Transverse colon (tissue), 4 donors: ENCODE results near the gene RPL39. TPM values are rescaled to one million over a fixed set of nuclear protein-coding genes. Genes with fewer than 3 reads are reported as not detected.
A peak's percentile ranks its signal among the peaks of the same experiment; 100 is the strongest.

Source experiments
- DNase-seq: peaks from one replicate; pipeline ENCODE4 v3.0.0-alpha.2; 2019
- H3K27ac ChIP-seq, 4 donors: fragments of 200-600 bp; sonication (generic); 2 replicates each; pipeline ENCODE4 v1.5.1; 2016 to 2018; ENCODE audit warnings: inconsistent platforms in 4 of 4
- H3K27me3 ChIP-seq: fragments of 200-600 bp; sonication (generic); 2 replicates; pipeline ENCODE4 v1.5.1; 2017; ENCODE audit warnings: inconsistent platforms
- H3K36me3 ChIP-seq, 4 donors: fragments of 200-600 bp; sonication (generic); 2 replicates each; pipeline ENCODE4 v1.5.1; 2017 to 2019; ENCODE audit warnings: inconsistent platforms in 4 of 4
- H3K4me1 ChIP-seq, 4 donors: fragments of 200-600 bp; sonication (generic); 2 replicates each; pipeline ENCODE4 v1.5.1; 2017 to 2020; ENCODE audit warnings: inconsistent platforms in 4 of 4
- H3K4me3 ChIP-seq, 4 donors: fragments of 200-600 bp; sonication (generic); 1 replicate in 1 of 4; 2 replicates in 3 of 4; pipeline versions ENCODE4 v1.5.1 to v1.6.1; 2017 to 2019; ENCODE audit warnings: inconsistent platforms in 4 of 4
- H3K9me3 ChIP-seq, 2 donors: fragments of 200-600 bp; sonication (generic); 2 replicates each; pipeline ENCODE4 v1.5.1; 2017 to 2019; ENCODE audit warnings: inconsistent platforms in 2 of 2
- EP300 ChIP-seq: sonication (generic); formaldehyde crosslinking; IDR thresholded peaks from one replicate; pipeline ENCODE4 v1.6.1; 2017; ENCODE audit warnings: antibody characterized with exemption, low read depth
- POLR2A ChIP-seq: fragments of 450-650 bp; IDR thresholded peaks from one replicate; pipeline ENCODE4 v1.6.1; 2016; ENCODE audit warnings: antibody characterized with exemption, mild to moderate bottlenecking, moderate library complexity
- POLR2AphosphoS5 ChIP-seq, 3 donors: sonication (generic); formaldehyde crosslinking; IDR thresholded peaks; one replicate each; pipeline ENCODE4 v1.6.1; 2016; ENCODE audit warnings: antibody characterized with exemption in 3 of 3
- WGBS, 2 donors: methylation state at CpG; one replicate each; pipeline ENCODE4 v1.1.5; 2018; ENCODE audit warnings: low coverage in 1 of 2; 5-methylcytosine and 5-hydroxymethylcytosine counted together
- in situ Hi-C, 4 donors: fragments of 200-750 bp; cut with MboI; loops; one replicate each; pipeline versions ENCODE4 v1.15.0 to v1.15.1; 2017; ENCODE audit warnings: low sequenced_read_pairs in 3 of 4, low pct_ligation_motif_present in 1 of 4, low pct_unique_long_range_greater_than_20kb in 1 of 4
- intact Hi-C: fragments of 100-400 bp; cut with DNase I; formaldehyde crosslinking; loops from one replicate; pipeline ENCODE4 v1.15.1; 2023; ENCODE audit warnings: low total_unique reads
- total RNA-seq, 4 donors: library from RNA; depleted of rRNA; stranded (reverse); fragments of >200 nt; gene quantifications; one replicate each; pipeline ENCODE4 v1.1.0, GENCODE V29; 2016
- TF ChIP-seq, protein P1 (sequence below), 5 experiments: fragments of 200-600 bp in 3 of 5; fragments of 450-650 bp in 2 of 5; sonication (generic) in 3 of 5; IDR thresholded peaks; 1 replicate in 2 of 5; 2 replicates in 3 of 5; pipeline ENCODE4 v1.5.1; 2016 to 2017; ENCODE audit warnings: antibody characterized with exemption in 5 of 5, inconsistent platforms in 3 of 5, mild to moderate bottlenecking in 2 of 5, moderate library complexity in 1 of 5

The RPL39 gene
- total RNA-seq, 4 donors from 2014 or later: 246 to 2,878 (median 1,753) TPM

DNA sequence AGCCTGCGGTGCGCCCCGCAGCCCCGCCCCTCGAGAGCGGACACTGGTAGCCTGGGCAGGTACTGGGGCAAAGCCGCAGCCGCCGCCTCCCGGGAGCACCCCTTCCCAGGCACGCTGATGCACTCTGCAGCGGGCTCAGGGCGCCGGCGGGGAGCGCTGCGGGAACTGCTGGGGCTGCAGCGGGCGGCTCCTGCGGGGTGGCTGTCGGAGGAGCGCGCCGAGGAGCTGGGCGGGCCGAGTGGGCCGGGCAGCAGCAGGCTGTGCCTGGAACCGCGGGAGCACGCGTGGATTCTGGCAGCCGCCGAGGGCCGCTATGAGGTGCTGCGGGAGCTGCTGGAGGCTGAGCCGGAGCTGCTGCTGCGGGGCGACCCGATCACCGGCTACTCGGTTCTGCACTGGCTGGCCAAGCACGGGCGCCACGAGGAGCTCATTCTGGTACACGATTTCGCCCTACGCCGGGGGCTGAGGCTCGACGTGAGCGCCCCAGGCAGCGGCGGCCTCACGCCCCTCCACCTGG is 32.6 kb downstream of the RPL39 start:
- WGBS, 2 donors: 31% methylated on average over 15 of the region's 54 CpGs; no CpG with 5 or more reads in 1 of the 2 donors
- no peak for TF ChIP-seq POLR2AphosphoS5 (IDR thresholded peaks at IDR 0.05)
- TF ChIP-seq POLR2A: no peak
- no peak for TF ChIP-seq EP300
- TF ChIP-seq, protein P1, sequence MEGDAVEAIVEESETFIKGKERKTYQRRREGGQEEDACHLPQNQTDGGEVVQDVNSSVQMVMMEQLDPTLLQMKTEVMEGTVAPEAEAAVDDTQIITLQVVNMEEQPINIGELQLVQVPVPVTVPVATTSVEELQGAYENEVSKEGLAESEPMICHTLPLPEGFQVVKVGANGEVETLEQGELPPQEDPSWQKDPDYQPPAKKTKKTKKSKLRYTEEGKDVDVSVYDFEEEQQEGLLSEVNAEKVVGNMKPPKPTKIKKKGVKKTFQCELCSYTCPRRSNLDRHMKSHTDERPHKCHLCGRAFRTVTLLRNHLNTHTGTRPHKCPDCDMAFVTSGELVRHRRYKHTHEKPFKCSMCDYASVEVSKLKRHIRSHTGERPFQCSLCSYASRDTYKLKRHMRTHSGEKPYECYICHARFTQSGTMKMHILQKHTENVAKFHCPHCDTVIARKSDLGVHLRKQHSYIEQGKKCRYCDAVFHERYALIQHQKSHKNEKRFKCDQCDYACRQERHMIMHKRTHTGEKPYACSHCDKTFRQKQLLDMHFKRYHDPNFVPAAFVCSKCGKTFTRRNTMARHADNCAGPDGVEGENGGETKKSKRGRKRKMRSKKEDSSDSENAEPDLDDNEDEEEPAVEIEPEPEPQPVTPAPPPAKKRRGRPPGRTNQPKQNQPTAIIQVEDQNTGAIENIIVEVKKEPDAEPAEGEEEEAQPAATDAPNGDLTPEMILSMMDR (IDR thresholded peaks at IDR 0.05): no peak

DNA sequence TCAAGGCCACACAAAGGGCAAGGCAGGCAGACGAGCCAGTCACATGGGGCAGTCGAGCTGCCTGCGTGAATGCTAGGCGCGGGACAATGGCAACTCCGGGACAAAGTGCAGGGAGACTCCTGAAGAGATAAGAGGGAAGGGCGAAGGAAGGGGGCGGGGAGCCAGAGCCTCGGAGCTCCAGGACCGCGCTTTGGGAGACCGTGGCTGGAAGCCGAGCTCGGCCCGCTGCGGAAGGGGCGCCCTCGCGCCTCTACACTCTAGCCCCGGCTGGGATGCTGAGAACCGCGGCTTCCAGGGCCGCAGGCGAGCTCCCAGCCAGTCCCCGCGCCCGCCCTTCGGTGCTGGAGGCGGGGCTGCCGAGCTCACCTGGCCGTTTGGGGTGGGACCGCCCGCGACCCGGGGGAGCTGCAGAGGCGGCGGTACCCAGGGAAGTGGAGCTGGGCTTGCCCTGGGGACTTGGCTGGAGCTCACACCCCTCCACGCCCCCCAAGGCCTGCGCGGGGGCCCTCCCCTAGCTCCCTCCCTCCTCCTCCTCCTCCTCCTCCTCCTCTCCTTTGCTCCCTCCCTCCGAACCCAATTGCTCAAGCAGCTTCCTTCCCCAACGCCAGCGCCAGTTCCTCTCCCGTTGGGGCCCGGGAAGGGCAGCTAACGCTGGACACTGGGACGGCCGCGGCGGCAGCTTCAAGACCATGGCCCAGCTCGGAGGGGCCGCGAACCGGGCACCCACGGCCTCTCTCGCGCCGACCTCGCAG is 33.3 kb downstream of the RPL39 start, which contains the start of gene SOWAHD:
Gene SOWAHD (plus strand): TSS at position 610 of the 752 bp plus-strand sequence. CDS start 80 bp downstream, at position 690.
- DNase-seq: peak; percentile 75
- TF ChIP-seq POLR2A (peak; percentile 49), POLR2AphosphoS5 (IDR thresholded peaks at IDR 0.05) (peak in 1 of 3 donors; percentile 64), EP300 (no peak)
- TF ChIP-seq, protein P1 (IDR thresholded peaks at IDR 0.05): no peak

More for the DNA sequence above, 32.6 kb downstream of the RPL39 start:
- peaks cover 0 to 25% (median 5%) of the 10 kb centered on the region in 4 donors for H3K4me1 ChIP-seq
- H3K27ac ChIP-seq: peak overlapping the region; percentile 80 to 91 (median 87)
- no peaks in the 10 kb centered on the region for H3K9me3 ChIP-seq
- peak overlapping the region; percentile 7 to 66 (median 46) for H3K4me3 ChIP-seq
- peak; percentile 65 for DNase-seq
- in situ Hi-C loops (no loop called here), intact Hi-C loops (no loop called here)
- no peaks in the 10 kb centered on the region for H3K36me3 ChIP-seq
- no peaks in the 10 kb centered on the region for H3K27me3 ChIP-seq

DNA sequence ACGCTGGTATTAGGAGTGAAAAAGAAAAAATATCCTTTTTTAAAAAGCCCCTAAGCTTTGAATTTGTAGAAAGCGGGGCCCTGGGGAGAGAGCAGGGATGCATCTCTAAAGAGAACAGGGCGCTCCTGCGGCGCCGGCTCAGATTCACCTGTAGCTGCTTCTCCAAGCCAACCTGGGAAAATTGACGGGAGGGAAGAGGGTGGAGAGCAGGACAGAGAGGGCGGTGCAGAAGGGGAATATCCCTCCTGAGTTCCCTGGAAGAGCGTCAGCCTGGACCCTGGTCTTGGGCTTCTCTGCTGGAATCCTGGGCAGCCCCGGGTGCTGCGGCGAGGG is 33.8 kb downstream of the RPL39 start:
- no peaks in the 10 kb centered on the region for H3K36me3 ChIP-seq
- H3K4me1 ChIP-seq: peaks cover 0 to 25% (median 5%) of the 10 kb centered on the region in 4 donors
- H3K27me3 ChIP-seq: no peaks in the 10 kb centered on the region
- DNase-seq: no peak
- TF ChIP-seq POLR2A (no peak), POLR2AphosphoS5 (IDR thresholded peaks at IDR 0.05) (no peak), EP300 (no peak)
- TF ChIP-seq, protein P1 (IDR thresholded peaks at IDR 0.05): no peak
- intact Hi-C loops (no loop called here), in situ Hi-C loops (no loop called here)
- peak overlapping the region in 2 of 4 donors; percentile 45 to 66 for H3K4me3 ChIP-seq
- WGBS, 2 donors: 68% methylated on average over 12 of the region's 12 CpGs; no CpG with 5 or more reads in 1 of the 2 donors
- no peaks in the 10 kb centered on the region for H3K9me3 ChIP-seq
- peak overlapping the region; percentile 80 to 91 (median 87) for H3K27ac ChIP-seq

More for the DNA sequence above, 33.3 kb downstream of the RPL39 start, which contains the start of gene SOWAHD:
- intact Hi-C loops: no loop called here
- H3K9me3 ChIP-seq: no peaks in the 10 kb centered on the region
- peak within 1 kb of the TSS; percentile 80 to 91 (median 87) for H3K27ac ChIP-seq
- H3K4me3 ChIP-seq: peak within 1 kb of the TSS; percentile 7 to 66 (median 46)
- 50% methylated on average over 59 of the region's 59 CpGs; no CpG with 5 or more reads in 1 of the 2 donors for WGBS, 2 donors
- H3K4me1 ChIP-seq: peaks cover 0 to 25% (median 5%) of the 10 kb centered on the region in 4 donors
- H3K36me3 ChIP-seq: no peaks in the 10 kb centered on the region
- in situ Hi-C loops: no loop called here
- H3K27me3 ChIP-seq: no peaks in the 10 kb centered on the region

DNA sequence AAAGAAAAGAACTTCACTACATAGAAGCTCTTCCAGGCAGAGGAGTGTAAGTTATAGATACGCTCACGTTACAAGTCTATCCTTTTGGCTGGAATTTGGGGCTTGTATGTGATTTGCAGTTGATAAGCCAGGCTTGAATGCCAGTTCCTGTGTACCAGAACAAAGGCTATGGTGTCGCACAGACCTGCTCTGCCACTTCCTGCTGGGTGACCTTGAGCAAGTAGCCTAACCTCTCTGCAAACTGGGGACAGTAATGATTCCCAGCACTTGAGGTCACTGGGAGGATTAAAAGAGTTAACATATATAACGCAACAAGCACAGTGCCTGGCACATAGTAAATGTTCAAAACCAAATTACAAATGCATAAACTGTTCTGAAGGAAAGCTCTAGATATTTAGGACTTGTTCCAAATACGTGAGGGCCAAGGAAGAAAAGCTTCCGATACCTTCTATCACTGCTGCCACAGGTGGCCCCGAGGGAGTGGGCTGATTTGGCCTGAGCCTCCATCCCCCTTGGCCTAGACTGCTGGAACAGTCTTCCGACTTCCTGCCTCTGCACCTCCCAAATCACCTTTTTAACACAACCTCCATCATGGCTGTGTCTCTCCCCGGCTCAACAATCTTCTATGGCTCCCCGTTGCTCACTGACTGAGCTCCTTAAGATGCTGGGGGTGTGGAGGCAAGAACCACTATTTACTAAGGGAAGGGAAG is 34.3 kb downstream of the RPL39 start:
- DNase-seq: peak; percentile 26
- in situ Hi-C loops: no loop called here
- no peaks in the 10 kb centered on the region for H3K36me3 ChIP-seq
- no peaks in the 10 kb centered on the region for H3K9me3 ChIP-seq
- intact Hi-C loops: no loop called here
- WGBS, 2 donors: 40 to 65% methylated on average over 2 to 10 of the region's 10 CpGs
- peak overlapping the region; percentile 80 to 91 (median 87) for H3K27ac ChIP-seq
- H3K4me1 ChIP-seq: peaks cover 0 to 25% (median 5%) of the 10 kb centered on the region in 4 donors
- TF ChIP-seq, protein P1 (IDR thresholded peaks at IDR 0.05): no peak
- no peaks in the 10 kb centered on the region for H3K27me3 ChIP-seq
- H3K4me3 ChIP-seq: peak overlapping the region in 1 of 4 donors; percentile 66
